MG63 (cell line): ENCODE results near the gene MEOX2. TPM values are rescaled to one million over a fixed set of nuclear protein-coding genes. Genes with fewer than 3 reads are reported as not detected.

ENCODE experiments used
- DNase-seq: peaks from one replicate; pipeline ENCODE4 v3.0.0-alpha.2; 2020
- H3K27me3 ChIP-seq: fragments of 250-450 bp; sonication (Bioruptor Pico); 2 replicates; pipeline ENCODE4 v1.5.1; 2020; ENCODE audit warnings: mild to moderate bottlenecking, moderate library complexity
- H3K36me3 ChIP-seq: fragments of 250-450 bp; sonication (Bioruptor Pico); 2 replicates; pipeline ENCODE4 v1.5.1; 2020; ENCODE audit warnings: mild to moderate bottlenecking, moderate library complexity
- H3K4me3 ChIP-seq: fragments of 250-450 bp; sonication (Bioruptor Pico); 2 replicates; pipeline ENCODE4 v1.5.1; 2020; ENCODE audit warnings: mild to moderate bottlenecking, moderate library complexity
- H3K9me3 ChIP-seq: fragments of 250-450 bp; sonication (Bioruptor Pico); 2 replicates; pipeline ENCODE4 v1.5.1; 2020; ENCODE audit warnings: mild to moderate bottlenecking, moderate library complexity
- total RNA-seq: library from RNA; depleted of rRNA; stranded (reverse); fragments of >200 nt; shearing (Covaris generic); gene quantifications from 2 replicates; pipeline ENCODE4 v1.2.3, GENCODE V29; 2014; ENCODE audit warnings: low replicate concordance

The MEOX2 gene
- total RNA-seq, 1 experiment from 2014 or later, result not detected

DNA sequence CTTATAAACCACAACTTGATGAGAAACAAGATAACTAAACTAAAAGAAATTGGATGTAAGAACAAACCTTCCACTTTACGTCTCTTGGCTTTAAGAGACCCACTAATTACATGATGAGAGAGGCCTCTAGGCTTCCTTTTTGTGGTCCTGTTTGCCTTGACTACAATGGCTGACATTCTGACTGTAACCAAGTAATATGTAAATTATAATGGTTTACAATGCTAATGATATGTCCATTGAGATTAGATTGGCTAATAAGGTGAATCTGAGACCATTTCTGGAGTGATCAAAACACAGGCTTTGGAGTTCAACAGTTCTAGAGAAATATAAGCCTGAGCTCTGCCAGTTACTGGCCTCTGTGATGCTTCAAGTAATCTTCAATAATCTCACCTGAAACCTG lies 85.3 kb downstream of the MEOX2 start:
- H3K36me3 ChIP-seq, result no peaks in the 10 kb centered on the region
- H3K4me3 ChIP-seq, result no peak overlapping the region
- H3K9me3 ChIP-seq, result no peaks in the 10 kb centered on the region
- no peak for DNase-seq
- H3K27me3 ChIP-seq, result no peaks in the 10 kb centered on the region

- no peak overlapping the region for H3K4me3 ChIP-seq
- no peak for DNase-seq
- H3K36me3 ChIP-seq, result no peaks in the 10 kb centered on the region
Observed at GRCh38 chr7:15600298-15600697, 86.2 kb downstream of the MEOX2 start.

GRCh38 chr7:15594461-15594860 lies 92.0 kb downstream of the MEOX2 start:
- Histone ChIP-seq H3K4me3 (no peak overlapping the region), H3K36me3 (no peaks in the 10 kb centered on the region), H3K27me3 (no peaks in the 10 kb centered on the region), H3K9me3 (no peaks in the 10 kb centered on the region)
- DNase-seq, result no peak

More at GRCh38 chr7:15600298-15600697, 86.2 kb downstream of the MEOX2 start:
- Histone ChIP-seq H3K27me3 (no peaks in the 10 kb centered on the region), H3K9me3 (no peaks in the 10 kb centered on the region)

GRCh38 chr7:15593382-15593781 lies 93.1 kb downstream of the MEOX2 start:
- Histone ChIP-seq H3K9me3 (no peaks in the 10 kb centered on the region), H3K36me3 (no peaks in the 10 kb centered on the region), H3K4me3 (no peak overlapping the region), H3K27me3 (no peaks in the 10 kb centered on the region)
- no peak for DNase-seq

- Histone ChIP-seq H3K9me3 (peaks cover 7% of the 10 kb centered on the region), H3K27me3 (no peaks in the 10 kb centered on the region), H3K36me3 (no peaks in the 10 kb centered on the region), H3K4me3 (no peak overlapping the region)
- no peak for DNase-seq
Observed at GRCh38 chr7:15586266-15586665, 100.2 kb downstream of the MEOX2 start.

- Histone ChIP-seq H3K27me3 (no peaks in the 10 kb centered on the region), H3K36me3 (no peaks in the 10 kb centered on the region), H3K9me3 (peaks cover 7% of the 10 kb centered on the region), H3K4me3 (no peak overlapping the region)
- no peak for DNase-seq
Observed at GRCh38 chr7:15584575-15584974, 101.9 kb downstream of the MEOX2 start.

DNA sequence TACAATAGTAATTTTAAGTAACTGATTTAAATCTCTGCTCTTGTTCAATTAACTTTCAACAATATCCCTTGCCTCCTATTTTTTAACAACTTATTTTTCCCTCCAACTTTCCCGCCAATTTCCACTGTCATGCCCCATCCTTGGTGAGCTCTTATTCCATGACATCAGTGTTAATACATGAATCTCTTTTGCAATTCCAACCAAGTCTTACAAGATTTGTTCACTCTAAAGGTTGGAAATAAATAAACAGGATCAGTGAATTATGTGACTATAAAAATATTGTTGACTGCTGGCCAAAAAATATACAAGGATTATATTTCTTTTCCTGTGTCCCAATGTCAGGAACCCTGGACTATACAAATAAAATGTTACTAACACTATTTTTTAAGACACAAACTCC lies 103.7 kb downstream of the MEOX2 start:
- no peak overlapping the region for H3K4me3 ChIP-seq
- H3K36me3 ChIP-seq, result no peaks in the 10 kb centered on the region
- no peaks in the 10 kb centered on the region for H3K27me3 ChIP-seq
- H3K9me3 ChIP-seq, result peaks cover 7% of the 10 kb centered on the region
- DNase-seq, result no peak

DNA sequence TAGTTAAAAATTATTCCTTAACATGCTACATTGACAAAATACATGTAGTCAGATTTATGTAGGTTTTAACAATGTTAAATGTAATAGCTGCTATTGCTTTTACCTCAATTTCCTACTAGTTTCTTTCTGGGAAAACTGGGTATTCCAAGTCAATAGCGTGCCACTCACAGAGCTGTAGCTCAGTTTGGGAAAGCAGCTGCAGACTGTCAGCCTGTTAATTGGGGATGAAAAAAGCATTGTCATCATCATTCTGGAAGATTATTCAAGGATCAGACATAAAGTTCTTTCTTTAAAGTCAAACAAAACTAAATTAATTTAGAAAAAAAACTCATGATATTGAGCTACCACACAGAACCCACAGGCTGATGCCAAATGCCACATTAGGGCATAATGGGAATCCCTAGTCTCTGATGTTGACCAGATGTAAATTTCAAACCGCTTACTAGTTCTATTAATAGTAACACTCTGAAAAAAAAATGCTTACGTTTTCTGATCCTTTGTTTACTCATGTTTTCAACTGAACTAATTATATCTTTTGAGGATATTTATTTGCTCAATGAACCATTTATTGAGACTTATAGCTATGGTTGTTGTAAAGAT lies 105.0 kb downstream of the MEOX2 start:
- Histone ChIP-seq H3K4me3 (no peak overlapping the region), H3K36me3 (no peaks in the 10 kb centered on the region), H3K27me3 (no peaks in the 10 kb centered on the region), H3K9me3 (peaks cover 7% of the 10 kb centered on the region)
- no peak for DNase-seq

DNA sequence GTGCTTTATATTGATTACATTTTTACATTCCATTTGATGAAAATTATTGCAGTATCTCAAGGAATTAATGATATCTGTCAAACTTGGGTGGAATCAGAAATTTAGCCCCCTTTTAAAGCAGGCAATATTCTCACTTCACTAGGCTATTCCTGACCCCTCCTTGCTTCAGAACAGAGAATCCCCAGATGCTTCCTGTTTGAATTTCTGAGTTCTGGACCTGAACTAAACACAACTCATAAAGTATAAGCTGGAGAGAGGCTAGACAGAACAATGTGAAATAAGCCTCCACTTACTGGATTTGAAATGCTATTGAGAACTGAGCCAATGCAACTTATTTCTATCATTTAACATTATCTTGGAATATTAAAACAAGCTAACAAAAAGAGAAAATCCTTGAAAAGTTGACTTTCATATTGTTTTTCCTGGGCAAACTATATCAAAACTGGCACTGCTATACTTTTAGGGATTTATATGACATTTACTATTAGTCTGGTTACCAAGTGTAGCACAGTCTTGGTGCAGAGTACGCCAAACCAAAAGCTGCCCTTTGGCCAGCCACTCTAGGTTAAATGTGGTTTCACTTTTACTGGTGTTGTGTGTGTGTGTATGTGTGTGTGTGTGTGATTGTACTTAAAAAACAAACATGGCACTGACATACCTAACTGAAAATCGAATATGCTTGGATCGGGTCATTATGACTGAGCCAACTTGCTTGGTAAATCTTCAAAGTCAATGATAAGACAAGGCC lies 105.7 kb downstream of the MEOX2 start:
- Histone ChIP-seq H3K9me3 (peaks cover 7% of the 10 kb centered on the region), H3K36me3 (no peaks in the 10 kb centered on the region), H3K27me3 (no peaks in the 10 kb centered on the region), H3K4me3 (no peak overlapping the region)
- DNase-seq, result no peak

DNA sequence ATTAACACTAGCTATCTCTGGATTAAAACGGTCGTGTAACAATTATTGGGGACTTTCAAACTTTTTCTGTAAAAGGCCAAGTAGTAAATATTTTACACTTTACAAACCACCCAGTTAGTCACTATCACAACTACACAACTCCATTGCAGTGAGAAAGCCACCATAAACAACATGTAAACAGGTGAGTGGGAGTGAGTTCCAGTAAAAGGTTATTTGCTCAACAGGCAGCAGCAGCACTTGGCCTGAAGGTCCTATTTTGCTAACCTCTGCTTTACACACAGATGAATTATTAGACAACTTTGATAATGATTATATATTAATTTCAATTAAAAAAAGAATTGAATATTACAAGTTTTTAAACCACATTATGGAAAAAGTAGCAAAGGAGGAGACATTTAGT lies 108.9 kb downstream of the MEOX2 start:
- H3K4me3 ChIP-seq, result no peak overlapping the region
- no peaks in the 10 kb centered on the region for H3K36me3 ChIP-seq
- H3K27me3 ChIP-seq, result no peaks in the 10 kb centered on the region
- no peak for DNase-seq
- H3K9me3 ChIP-seq, result no peaks in the 10 kb centered on the region

- no peaks in the 10 kb centered on the region for H3K36me3 ChIP-seq
- no peaks in the 10 kb centered on the region for H3K27me3 ChIP-seq
- H3K9me3 ChIP-seq, result no peaks in the 10 kb centered on the region
- DNase-seq, result no peak
- no peak overlapping the region for H3K4me3 ChIP-seq
Observed at GRCh38 chr7:15571301-15571878, 115.1 kb downstream of the MEOX2 start.

GRCh38 chr7:15567652-15568051 lies 118.8 kb downstream of the MEOX2 start:
- no peak for DNase-seq
- no peaks in the 10 kb centered on the region for H3K27me3 ChIP-seq

GRCh38 chr7:15567036-15567435 lies 119.4 kb downstream of the MEOX2 start:
- Histone ChIP-seq H3K4me3 (no peak overlapping the region), H3K36me3 (no peaks in the 10 kb centered on the region), H3K27me3 (no peaks in the 10 kb centered on the region), H3K9me3 (no peaks in the 10 kb centered on the region)
- no peak for DNase-seq

More at GRCh38 chr7:15567652-15568051, 118.8 kb downstream of the MEOX2 start:
- H3K9me3 ChIP-seq, result no peaks in the 10 kb centered on the region
- H3K4me3 ChIP-seq, result no peak overlapping the region
- no peaks in the 10 kb centered on the region for H3K36me3 ChIP-seq

DNA sequence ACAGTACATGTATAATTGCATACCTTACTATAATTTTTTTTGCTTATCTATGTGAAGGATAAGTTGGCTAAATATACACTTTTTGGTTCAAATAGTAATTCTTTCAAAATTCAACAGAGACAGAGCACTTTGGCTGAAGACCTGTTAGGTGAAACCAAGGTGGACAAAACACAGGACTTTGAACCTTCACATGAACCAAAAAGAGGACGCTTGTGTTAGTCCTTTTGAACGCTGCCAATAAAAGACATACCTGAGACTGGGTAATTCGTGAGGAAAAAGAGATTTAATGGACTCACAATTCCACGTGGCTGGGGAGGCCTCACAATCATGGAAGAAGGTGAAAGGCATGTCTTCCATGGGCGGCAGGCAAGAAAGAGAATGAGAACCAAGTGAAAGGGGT lies 120.0 kb downstream of the MEOX2 start:
- H3K4me3 ChIP-seq, result no peak overlapping the region
- no peak for DNase-seq
- no peaks in the 10 kb centered on the region for H3K36me3 ChIP-seq
- H3K27me3 ChIP-seq, result no peaks in the 10 kb centered on the region
- no peaks in the 10 kb centered on the region for H3K9me3 ChIP-seq

GRCh38 chr7:15561835-15562234 lies 124.6 kb downstream of the MEOX2 start, which contains the start of gene AGMO:
Gene AGMO (minus strand): TSS chr7:15562015.
- DNase-seq, result no peak
- no peak within 1 kb of the TSS for H3K4me3 ChIP-seq
- no peaks in the 10 kb centered on the region for H3K9me3 ChIP-seq
- H3K36me3 ChIP-seq, result no peaks in the 10 kb centered on the region
- no peaks in the 10 kb centered on the region for H3K27me3 ChIP-seq
